Uterus (tissue), 2 donors: ENCODE measurements around the gene MIPEP.

ENCODE experiments used
- POLR2A ChIP-seq, 2 donors: fragments of 450-650 bp; IDR thresholded peaks; one replicate each; pipeline ENCODE4 v1.6.1; 2016; ENCODE audit warnings: antibody characterized with exemption in 2 of 2, mild to moderate bottlenecking in 1 of 2, moderate library complexity in 1 of 2
- TF ChIP-seq, protein P1 (sequence below), 4 experiments: fragments of 200-600 bp in 2 of 4; fragments of 450-650 bp in 2 of 4; sonication (generic) in 2 of 4; IDR thresholded peaks; one replicate each; pipeline ENCODE4 v1.5.1; 2016 to 2019; ENCODE audit warnings: antibody characterized with exemption in 4 of 4, mild to moderate bottlenecking in 2 of 4, moderate library complexity in 1 of 4

DNA sequence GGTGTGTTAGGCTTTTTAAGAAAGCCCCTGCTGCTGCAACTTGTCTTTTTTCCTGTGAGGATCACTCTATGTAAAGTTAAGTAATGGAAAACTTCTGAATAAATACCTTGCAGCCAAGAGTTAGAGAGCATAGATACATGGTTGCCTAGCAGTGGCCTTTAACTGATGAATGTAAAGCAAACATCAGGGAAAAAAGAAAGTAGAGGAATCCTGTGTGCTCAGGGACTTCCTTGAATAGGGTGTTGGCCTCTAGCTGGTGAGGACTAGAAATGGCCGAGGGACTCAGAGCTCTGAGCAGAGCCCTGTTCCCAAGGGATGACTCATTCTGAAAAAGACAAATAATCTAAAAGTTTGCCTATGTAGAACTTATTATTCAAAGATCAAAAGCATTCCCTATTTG is 135.7 kb downstream of the MIPEP start:
- TF ChIP-seq, protein P1, sequence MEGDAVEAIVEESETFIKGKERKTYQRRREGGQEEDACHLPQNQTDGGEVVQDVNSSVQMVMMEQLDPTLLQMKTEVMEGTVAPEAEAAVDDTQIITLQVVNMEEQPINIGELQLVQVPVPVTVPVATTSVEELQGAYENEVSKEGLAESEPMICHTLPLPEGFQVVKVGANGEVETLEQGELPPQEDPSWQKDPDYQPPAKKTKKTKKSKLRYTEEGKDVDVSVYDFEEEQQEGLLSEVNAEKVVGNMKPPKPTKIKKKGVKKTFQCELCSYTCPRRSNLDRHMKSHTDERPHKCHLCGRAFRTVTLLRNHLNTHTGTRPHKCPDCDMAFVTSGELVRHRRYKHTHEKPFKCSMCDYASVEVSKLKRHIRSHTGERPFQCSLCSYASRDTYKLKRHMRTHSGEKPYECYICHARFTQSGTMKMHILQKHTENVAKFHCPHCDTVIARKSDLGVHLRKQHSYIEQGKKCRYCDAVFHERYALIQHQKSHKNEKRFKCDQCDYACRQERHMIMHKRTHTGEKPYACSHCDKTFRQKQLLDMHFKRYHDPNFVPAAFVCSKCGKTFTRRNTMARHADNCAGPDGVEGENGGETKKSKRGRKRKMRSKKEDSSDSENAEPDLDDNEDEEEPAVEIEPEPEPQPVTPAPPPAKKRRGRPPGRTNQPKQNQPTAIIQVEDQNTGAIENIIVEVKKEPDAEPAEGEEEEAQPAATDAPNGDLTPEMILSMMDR (IDR thresholded peaks at IDR 0.05): no peak
- no peak for TF ChIP-seq POLR2A (IDR thresholded peaks at IDR 0.05)
